ENCODE data around the gene ARAP1. TPM values are rescaled to one million over a fixed set of nuclear protein-coding genes. Genes with fewer than 3 reads are reported as not detected.

Gene ARAP1
- polyA plus RNA-seq, 1 donor from 2014 or later, result 3.5 TPM

- no peak overlapping the region for H3K9ac ChIP-seq (ENCODE audit: low read length)
- H3K9me2 ChIP-seq (ENCODE audit: insufficient read depth, low read length), result no peaks in the 10 kb centered on the region
- no peaks in the 10 kb centered on the region for H3K9me3 ChIP-seq (ENCODE audit: low read length)
- TF ChIP-seq MXI1 (conservative IDR thresholded peaks at IDR 0.05; ENCODE audit: poor library complexity, severe bottlenecking) (no peak), EZH2 (IDR thresholded peaks at IDR 0.05; ENCODE audit: borderline replicate concordance, insufficient read depth, low read length, poor library complexity, severe bottlenecking) (no peak), TAF1 (IDR thresholded peaks at IDR 0.05; ENCODE audit: low read depth) (no peak), CTCF (IDR thresholded peaks at IDR 0.05; ENCODE audit: poor library complexity, severe bottlenecking) (no peak), REST (IDR thresholded peaks at IDR 0.05; ENCODE audit: borderline replicate concordance) (no peak), POLR2AphosphoS5 (IDR thresholded peaks at IDR 0.05) (no peak), EP300 (conservative IDR thresholded peaks at IDR 0.05; ENCODE audit: poor library complexity, severe bottlenecking) (no peak), RAD21 (conservative IDR thresholded peaks at IDR 0.05) (no peak), SMC3 (conservative IDR thresholded peaks at IDR 0.05; ENCODE audit: poor library complexity) (no peak)
- H3K27me3 ChIP-seq (ENCODE audit: insufficient read depth, low read depth, low read length), result no peaks in the 10 kb centered on the region
- H3K4me2 ChIP-seq (ENCODE audit: low read length), result no peak overlapping the region
- no peak overlapping the region for H2AFZ ChIP-seq (ENCODE audit: low read depth, low read length)
- H3F3A ChIP-seq (ENCODE audit: insufficient read depth, low read length, poor library complexity, severe bottlenecking), result no peaks in the 10 kb centered on the region
- H3K4me3 ChIP-seq (ENCODE audit: low read length), result no peak overlapping the region
- no peaks in the 10 kb centered on the region for H4K20me1 ChIP-seq (ENCODE audit: insufficient read depth)
- no peaks in the 10 kb centered on the region for H3K36me3 ChIP-seq (ENCODE audit: insufficient read depth, low read length)
- H3K27ac ChIP-seq (ENCODE audit: low read length), result no peak overlapping the region
- no peaks in the 10 kb centered on the region for H3K79me2 ChIP-seq (replicated peaks; ENCODE audit: insufficient read depth, low read length)
Observed at GRCh38 chr11:72739240-72740059, 12.8 kb downstream of the ARAP1 start.

GRCh38 chr11:72738199-72739141 lies 13.7 kb downstream of the ARAP1 start:
- Histone ChIP-seq H3K27ac (ENCODE audit: low read length) (no peak overlapping the region), H4K20me1 (ENCODE audit: insufficient read depth) (no peaks in the 10 kb centered on the region), H3K4me3 (ENCODE audit: low read length) (no peak overlapping the region), H3K4me2 (ENCODE audit: low read length) (no peak overlapping the region), H3K36me3 (ENCODE audit: insufficient read depth, low read length) (no peaks in the 10 kb centered on the region), H2AFZ (ENCODE audit: low read depth, low read length) (no peak overlapping the region), H3K9me2 (ENCODE audit: insufficient read depth, low read length) (no peaks in the 10 kb centered on the region), H3K9me3 (ENCODE audit: low read length) (no peaks in the 10 kb centered on the region), H3F3A (ENCODE audit: insufficient read depth, low read length, poor library complexity, severe bottlenecking) (no peaks in the 10 kb centered on the region), H3K27me3 (ENCODE audit: insufficient read depth, low read depth, low read length) (no peaks in the 10 kb centered on the region), H3K9ac (ENCODE audit: low read length) (no peak overlapping the region), H3K79me2 (replicated peaks; ENCODE audit: insufficient read depth, low read length) (no peaks in the 10 kb centered on the region)
- TF ChIP-seq SMC3 (conservative IDR thresholded peaks at IDR 0.05; ENCODE audit: poor library complexity) (no peak), POLR2AphosphoS5 (IDR thresholded peaks at IDR 0.05) (no peak), EZH2 (IDR thresholded peaks at IDR 0.05; ENCODE audit: borderline replicate concordance, insufficient read depth, low read length, poor library complexity, severe bottlenecking) (no peak), TAF1 (IDR thresholded peaks at IDR 0.05; ENCODE audit: low read depth) (no peak), MXI1 (conservative IDR thresholded peaks at IDR 0.05; ENCODE audit: poor library complexity, severe bottlenecking) (no peak), REST (IDR thresholded peaks at IDR 0.05; ENCODE audit: borderline replicate concordance) (no peak)

All from neural cell (in vitro differentiated cells).